HL-60 (cell line): ENCODE data around the gene STON2.

Source experiments
- DNase-seq, 2 experiments: peaks; one replicate each; pipeline ENCODE4 v3.0.0-alpha.2; 2010 to 2020; ENCODE audit warnings: low read depth in 1 of 2, low spot score in 1 of 2
- H3K27ac ChIP-seq: fragments of 250-450 bp; sonication (Bioruptor Pico); replicated peaks from 2 replicates; pipeline ENCODE4 v1.5.1; 2020; ENCODE audit warnings: mild to moderate bottlenecking, moderate library complexity
- H3K27me3 ChIP-seq: fragments of 250-450 bp; sonication (Bioruptor Pico); 2 replicates; pipeline ENCODE4 v1.5.1; 2021; ENCODE audit warnings: mild to moderate bottlenecking, moderate library complexity; ENCODE audit not compliant: insufficient read depth, poor library complexity, severe bottlenecking
- H3K4me3 ChIP-seq: replicated peaks from 2 replicates; pipeline ENCODE4 v1.5.1; 2011; ENCODE audit warnings: mild to moderate bottlenecking, control low read depth, low read length; ENCODE audit not compliant: insufficient read depth
- GABPA ChIP-seq: IDR thresholded peaks from 2 replicates; pipeline ENCODE4 v1.6.1; 2012; ENCODE audit warnings: low read depth
- POLR2AphosphoS5 ChIP-seq: IDR thresholded peaks from 2 replicates; pipeline ENCODE4 v1.6.1; 2012; ENCODE audit warnings: low read depth
- SPI1 ChIP-seq: IDR thresholded peaks from 2 replicates; pipeline ENCODE4 v1.6.1; 2012; ENCODE audit warnings: low read depth, mild to moderate bottlenecking, borderline replicate concordance
- TF ChIP-seq, protein P1 (sequence below): IDR thresholded peaks from 2 replicates; pipeline ENCODE4 v1.6.1; 2012; ENCODE audit warnings: low read depth; ENCODE audit not compliant: insufficient replicate concordance
- TF ChIP-seq, protein P2 (sequence below): IDR thresholded peaks from one replicate; pipeline ENCODE4 v1.5.1; 2011; ENCODE audit warnings: low read length, control low read depth, inconsistent platforms; ENCODE audit not compliant: insufficient read depth

The STON2 gene

DNA sequence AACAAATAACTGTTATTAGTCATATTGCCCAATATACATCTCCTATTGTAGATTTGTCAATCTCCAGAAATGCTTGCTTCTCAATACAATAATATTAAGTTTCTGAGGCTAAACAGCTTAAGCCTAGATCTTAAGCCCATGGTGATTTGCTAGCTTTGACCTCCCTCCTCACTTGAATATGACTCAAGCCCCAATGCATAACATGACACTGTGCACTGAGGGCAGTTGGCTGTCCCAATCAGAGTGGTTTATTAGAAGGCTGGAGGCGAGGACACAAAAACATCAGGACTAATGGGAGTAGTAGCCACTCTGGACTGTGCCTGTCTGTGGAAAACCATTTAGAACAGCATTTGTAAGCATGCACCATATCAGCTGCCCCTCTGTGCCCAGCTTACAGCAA is 98.3 kb downstream of the STON2 start:
- DNase-seq, result no peak
- TF ChIP-seq, protein P1, sequence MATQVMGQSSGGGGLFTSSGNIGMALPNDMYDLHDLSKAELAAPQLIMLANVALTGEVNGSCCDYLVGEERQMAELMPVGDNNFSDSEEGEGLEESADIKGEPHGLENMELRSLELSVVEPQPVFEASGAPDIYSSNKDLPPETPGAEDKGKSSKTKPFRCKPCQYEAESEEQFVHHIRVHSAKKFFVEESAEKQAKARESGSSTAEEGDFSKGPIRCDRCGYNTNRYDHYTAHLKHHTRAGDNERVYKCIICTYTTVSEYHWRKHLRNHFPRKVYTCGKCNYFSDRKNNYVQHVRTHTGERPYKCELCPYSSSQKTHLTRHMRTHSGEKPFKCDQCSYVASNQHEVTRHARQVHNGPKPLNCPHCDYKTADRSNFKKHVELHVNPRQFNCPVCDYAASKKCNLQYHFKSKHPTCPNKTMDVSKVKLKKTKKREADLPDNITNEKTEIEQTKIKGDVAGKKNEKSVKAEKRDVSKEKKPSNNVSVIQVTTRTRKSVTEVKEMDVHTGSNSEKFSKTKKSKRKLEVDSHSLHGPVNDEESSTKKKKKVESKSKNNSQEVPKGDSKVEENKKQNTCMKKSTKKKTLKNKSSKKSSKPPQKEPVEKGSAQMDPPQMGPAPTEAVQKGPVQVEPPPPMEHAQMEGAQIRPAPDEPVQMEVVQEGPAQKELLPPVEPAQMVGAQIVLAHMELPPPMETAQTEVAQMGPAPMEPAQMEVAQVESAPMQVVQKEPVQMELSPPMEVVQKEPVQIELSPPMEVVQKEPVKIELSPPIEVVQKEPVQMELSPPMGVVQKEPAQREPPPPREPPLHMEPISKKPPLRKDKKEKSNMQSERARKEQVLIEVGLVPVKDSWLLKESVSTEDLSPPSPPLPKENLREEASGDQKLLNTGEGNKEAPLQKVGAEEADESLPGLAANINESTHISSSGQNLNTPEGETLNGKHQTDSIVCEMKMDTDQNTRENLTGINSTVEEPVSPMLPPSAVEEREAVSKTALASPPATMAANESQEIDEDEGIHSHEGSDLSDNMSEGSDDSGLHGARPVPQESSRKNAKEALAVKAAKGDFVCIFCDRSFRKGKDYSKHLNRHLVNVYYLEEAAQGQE, result no peak
- TF ChIP-seq, protein P2, sequence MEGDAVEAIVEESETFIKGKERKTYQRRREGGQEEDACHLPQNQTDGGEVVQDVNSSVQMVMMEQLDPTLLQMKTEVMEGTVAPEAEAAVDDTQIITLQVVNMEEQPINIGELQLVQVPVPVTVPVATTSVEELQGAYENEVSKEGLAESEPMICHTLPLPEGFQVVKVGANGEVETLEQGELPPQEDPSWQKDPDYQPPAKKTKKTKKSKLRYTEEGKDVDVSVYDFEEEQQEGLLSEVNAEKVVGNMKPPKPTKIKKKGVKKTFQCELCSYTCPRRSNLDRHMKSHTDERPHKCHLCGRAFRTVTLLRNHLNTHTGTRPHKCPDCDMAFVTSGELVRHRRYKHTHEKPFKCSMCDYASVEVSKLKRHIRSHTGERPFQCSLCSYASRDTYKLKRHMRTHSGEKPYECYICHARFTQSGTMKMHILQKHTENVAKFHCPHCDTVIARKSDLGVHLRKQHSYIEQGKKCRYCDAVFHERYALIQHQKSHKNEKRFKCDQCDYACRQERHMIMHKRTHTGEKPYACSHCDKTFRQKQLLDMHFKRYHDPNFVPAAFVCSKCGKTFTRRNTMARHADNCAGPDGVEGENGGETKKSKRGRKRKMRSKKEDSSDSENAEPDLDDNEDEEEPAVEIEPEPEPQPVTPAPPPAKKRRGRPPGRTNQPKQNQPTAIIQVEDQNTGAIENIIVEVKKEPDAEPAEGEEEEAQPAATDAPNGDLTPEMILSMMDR, result no peak
- no peak for TF ChIP-seq GABPA
- no peak overlapping the region for H3K27ac ChIP-seq

DNA sequence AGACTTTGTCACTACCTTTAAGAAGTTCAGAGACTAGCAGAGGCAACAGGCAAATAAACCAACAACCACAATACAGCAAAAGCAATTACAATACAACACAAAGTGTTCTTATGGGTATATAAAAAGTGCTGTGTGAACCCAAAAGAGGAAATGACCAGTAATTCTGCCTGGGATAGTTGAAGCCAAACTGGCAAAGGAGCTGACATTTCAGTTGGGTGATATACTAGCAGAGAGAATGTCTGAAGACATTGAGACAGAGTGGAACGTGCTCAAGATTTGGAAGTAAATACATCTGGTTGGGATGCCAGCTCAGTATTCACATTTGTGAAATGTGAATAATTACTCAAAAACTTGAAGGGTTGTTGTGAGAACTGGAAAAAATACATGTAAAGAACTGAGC is 98.8 kb downstream of the STON2 start:
- Histone ChIP-seq H3K4me3 (no peak overlapping the region), H3K27ac (no peak overlapping the region), H3K27me3 (no peaks in the 10 kb centered on the region)
- TF ChIP-seq POLR2AphosphoS5, result no peak
- no peak for TF ChIP-seq GABPA
- no peak for TF ChIP-seq SPI1
- DNase-seq, result no peak

More for the DNA sequence above, 98.3 kb downstream of the STON2 start:
- Histone ChIP-seq H3K27me3 (no peaks in the 10 kb centered on the region), H3K4me3 (no peak overlapping the region)

DNA sequence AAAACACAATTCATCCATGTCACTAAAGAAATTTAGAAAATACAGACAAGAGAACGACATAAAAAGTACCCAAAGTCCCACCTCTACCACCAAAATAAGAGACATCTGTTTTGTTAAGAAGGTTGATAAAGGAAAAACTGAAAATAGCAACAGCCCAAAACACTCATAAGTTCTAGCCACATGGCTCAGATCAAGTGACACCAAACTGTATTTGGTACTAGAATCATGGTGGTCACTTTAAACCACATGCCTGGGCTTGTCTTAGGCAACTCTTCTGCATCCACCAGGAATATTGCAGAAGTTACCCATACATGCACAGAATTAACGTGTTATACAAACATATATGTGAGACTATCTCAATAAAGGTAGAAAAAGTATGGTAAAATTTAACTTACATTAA is 101.2 kb downstream of the STON2 start:
- TF ChIP-seq POLR2AphosphoS5 (no peak), GABPA (no peak), SPI1 (no peak)
- TF ChIP-seq, protein P2, result no peak
- TF ChIP-seq, protein P1, result no peak
- H3K27me3 ChIP-seq, result no peaks in the 10 kb centered on the region
- H3K4me3 ChIP-seq, result no peak overlapping the region
- no peak for DNase-seq
- no peak overlapping the region for H3K27ac ChIP-seq

DNA sequence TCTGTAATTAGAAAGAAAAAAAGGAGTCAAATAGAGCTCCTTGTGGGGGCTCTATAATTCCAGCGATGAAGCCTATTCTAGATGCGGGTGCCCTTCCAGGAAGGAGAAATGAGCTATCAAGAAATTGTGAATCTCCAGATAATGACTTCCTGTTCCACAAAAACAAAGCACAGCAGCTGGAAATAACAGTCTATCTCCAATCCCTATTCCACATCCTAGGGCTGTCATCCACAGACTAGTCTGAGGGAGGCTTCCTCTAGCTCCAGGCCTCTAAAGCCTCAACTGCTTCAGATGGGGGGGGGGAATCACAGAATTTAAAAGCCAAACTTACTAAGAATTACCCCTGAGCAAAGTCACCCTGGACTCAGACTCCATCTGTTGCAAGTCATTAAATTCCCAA is 102.0 kb downstream of the STON2 start:
- Histone ChIP-seq H3K27ac (no peak overlapping the region), H3K4me3 (no peak overlapping the region), H3K27me3 (no peaks in the 10 kb centered on the region)
- TF ChIP-seq, protein P2, result no peak
- no peak for TF ChIP-seq GABPA
- TF ChIP-seq, protein P1, result no peak
- no peak for DNase-seq
